ENCODE results near the gene SLC11A1. TPM values are rescaled to one million over a fixed set of nuclear protein-coding genes. Genes with fewer than 3 reads are reported as not detected.

SLC11A1 gene
- total RNA-seq, 2 donors from 2014 or later, result 1.1 to 1.8 TPM

DNA sequence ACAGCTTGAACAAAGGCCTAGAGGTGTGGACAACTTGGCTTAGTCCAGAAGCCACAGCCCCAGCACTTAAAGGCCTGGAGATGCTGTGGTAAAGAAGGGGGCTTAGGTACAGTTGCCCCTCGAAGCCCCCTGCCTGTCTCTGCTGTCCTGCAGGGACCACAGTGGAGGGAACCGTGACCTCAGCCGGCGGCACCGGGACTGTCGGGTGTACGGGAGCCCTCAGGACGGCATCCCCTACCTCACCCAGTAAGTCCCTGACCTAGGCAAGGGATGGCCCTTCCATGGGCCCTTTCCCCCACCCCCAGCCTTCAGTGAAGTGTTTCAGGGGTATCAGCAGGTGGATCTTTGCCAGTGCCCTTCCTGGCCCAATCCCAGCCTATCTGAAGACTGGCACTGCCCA lies 40.7 kb upstream of the SLC11A1 start:
- Histone ChIP-seq H3K4me1 (no peaks in the 10 kb centered on the region), H3K27ac (no peak overlapping the region), H3K9ac (ENCODE audit: low read depth in 2 of 2, low read length in 2 of 2) (no peak overlapping the region), H3K4me3 (no peak overlapping the region), H3K36me3 (no peaks in the 10 kb centered on the region), H3K27me3 (no peaks in the 10 kb centered on the region), H3K9me3 (no peaks in the 10 kb centered on the region)
- TF ChIP-seq, protein P1, sequence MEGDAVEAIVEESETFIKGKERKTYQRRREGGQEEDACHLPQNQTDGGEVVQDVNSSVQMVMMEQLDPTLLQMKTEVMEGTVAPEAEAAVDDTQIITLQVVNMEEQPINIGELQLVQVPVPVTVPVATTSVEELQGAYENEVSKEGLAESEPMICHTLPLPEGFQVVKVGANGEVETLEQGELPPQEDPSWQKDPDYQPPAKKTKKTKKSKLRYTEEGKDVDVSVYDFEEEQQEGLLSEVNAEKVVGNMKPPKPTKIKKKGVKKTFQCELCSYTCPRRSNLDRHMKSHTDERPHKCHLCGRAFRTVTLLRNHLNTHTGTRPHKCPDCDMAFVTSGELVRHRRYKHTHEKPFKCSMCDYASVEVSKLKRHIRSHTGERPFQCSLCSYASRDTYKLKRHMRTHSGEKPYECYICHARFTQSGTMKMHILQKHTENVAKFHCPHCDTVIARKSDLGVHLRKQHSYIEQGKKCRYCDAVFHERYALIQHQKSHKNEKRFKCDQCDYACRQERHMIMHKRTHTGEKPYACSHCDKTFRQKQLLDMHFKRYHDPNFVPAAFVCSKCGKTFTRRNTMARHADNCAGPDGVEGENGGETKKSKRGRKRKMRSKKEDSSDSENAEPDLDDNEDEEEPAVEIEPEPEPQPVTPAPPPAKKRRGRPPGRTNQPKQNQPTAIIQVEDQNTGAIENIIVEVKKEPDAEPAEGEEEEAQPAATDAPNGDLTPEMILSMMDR (IDR thresholded peaks at IDR 0.05), result no peak
- intact Hi-C loops (cut with DNase I), result no loop called here
- no peak for DNase-seq

- no peaks in the 10 kb centered on the region for H3K27me3 ChIP-seq
- no peak overlapping the region for H3K4me3 ChIP-seq
- DNase-seq, result no peak
- H3K4me1 ChIP-seq, result no peaks in the 10 kb centered on the region
- no peaks in the 10 kb centered on the region for H3K9me3 ChIP-seq
- TF ChIP-seq, protein P1 (IDR thresholded peaks at IDR 0.05), result no peak
- intact Hi-C loops (cut with DNase I), result no loop called here
- no peak overlapping the region for H3K27ac ChIP-seq
- H3K9ac ChIP-seq (ENCODE audit: low read depth in 2 of 2, low read length in 2 of 2), result no peak overlapping the region
- H3K36me3 ChIP-seq, result no peaks in the 10 kb centered on the region
Measured at GRCh38 chr2:218342837-218343236, 39.2 kb upstream of the SLC11A1 start.

- TF ChIP-seq, protein P1 (IDR thresholded peaks at IDR 0.05), result no peak
- Histone ChIP-seq H3K27ac (no peak overlapping the region), H3K27me3 (no peaks in the 10 kb centered on the region), H3K4me3 (no peak overlapping the region), H3K36me3 (no peaks in the 10 kb centered on the region), H3K9ac (ENCODE audit: low read depth in 2 of 2, low read length in 2 of 2) (no peak overlapping the region), H3K4me1 (no peaks in the 10 kb centered on the region), H3K9me3 (no peaks in the 10 kb centered on the region)
- no peak for DNase-seq
- intact Hi-C loops (cut with DNase I), result no loop called here
Measured at GRCh38 chr2:218343591-218343990, 38.5 kb upstream of the SLC11A1 start.

DNA sequence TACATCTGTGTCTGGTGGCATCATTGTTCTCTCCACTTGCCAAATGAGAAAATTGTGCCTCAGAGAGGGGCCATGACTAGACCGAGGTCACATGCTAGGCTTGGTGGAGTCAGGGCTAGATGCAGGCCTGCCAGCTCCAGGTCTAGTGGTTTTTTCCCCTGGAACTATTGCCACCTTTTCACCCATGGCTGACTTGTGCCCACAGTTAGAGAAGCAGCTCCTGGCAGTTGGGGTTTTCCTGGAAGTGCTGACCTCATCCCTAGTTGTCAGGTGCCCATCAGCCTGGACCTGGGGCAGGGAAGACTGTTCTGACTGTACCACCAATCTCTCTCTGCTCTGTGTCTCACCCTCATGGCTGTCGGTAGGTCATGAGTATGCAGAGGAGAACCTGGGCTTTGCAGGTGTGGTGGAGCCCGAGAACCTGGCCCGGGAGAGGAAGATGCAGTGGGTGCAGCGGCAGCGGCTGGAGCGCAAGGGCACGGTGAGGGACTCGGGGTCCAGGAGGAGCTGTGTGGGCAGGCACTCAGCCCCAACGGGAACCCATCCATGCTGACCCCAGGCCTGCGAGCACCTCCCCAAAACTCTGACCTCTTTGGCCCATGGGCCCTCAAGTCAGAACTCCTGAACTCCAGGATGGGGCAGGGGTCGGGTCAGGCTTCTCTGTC lies 37.9 kb upstream of the SLC11A1 start:
- intact Hi-C loops (cut with DNase I), result no loop called here

GRCh38 chr2:218344755-218345417 lies 37.2 kb upstream of the SLC11A1 start:
- intact Hi-C loops (cut with DNase I), result no loop called here
- TF ChIP-seq, protein P1 (IDR thresholded peaks at IDR 0.05), result no peak
- no peaks in the 10 kb centered on the region for H3K9me3 ChIP-seq
- no peak for DNase-seq
- no peak overlapping the region for H3K4me3 ChIP-seq
- no peak overlapping the region for H3K27ac ChIP-seq
- H3K4me1 ChIP-seq, result no peaks in the 10 kb centered on the region
- no peak overlapping the region for H3K9ac ChIP-seq (ENCODE audit: low read depth in 2 of 2, low read length in 2 of 2)
- no peaks in the 10 kb centered on the region for H3K27me3 ChIP-seq
- no peaks in the 10 kb centered on the region for H3K36me3 ChIP-seq

More for the DNA sequence above, 37.9 kb upstream of the SLC11A1 start:
- H3K4me1 ChIP-seq, result no peaks in the 10 kb centered on the region
- TF ChIP-seq, protein P1 (IDR thresholded peaks at IDR 0.05), result no peak
- no peak for DNase-seq
- H3K27ac ChIP-seq, result no peak overlapping the region
- H3K36me3 ChIP-seq, result no peaks in the 10 kb centered on the region
- H3K27me3 ChIP-seq, result no peaks in the 10 kb centered on the region
- H3K4me3 ChIP-seq, result no peak overlapping the region
- H3K9ac ChIP-seq (ENCODE audit: low read depth in 2 of 2, low read length in 2 of 2), result no peak overlapping the region
- no peaks in the 10 kb centered on the region for H3K9me3 ChIP-seq
